ENCODE data around the gene EFNA4.

- no peak for TF ChIP-seq PRDM6 (tag by site-specific recombination; IDR thresholded peaks at IDR 0.05)
- TF ChIP-seq SP2 (tag by site-specific recombination; IDR thresholded peaks at IDR 0.05): no peak
- TF ChIP-seq ZBTB7A (tag by site-specific recombination; IDR thresholded peaks at IDR 0.05; ENCODE audit: low read depth): no peak
- no peak for TF ChIP-seq CTCF (tag by site-specific recombination; IDR thresholded peaks at IDR 0.05)
- no peak for TF ChIP-seq ZNF514 (tag by site-specific recombination; IDR thresholded peaks at IDR 0.05)
- no peak for TF ChIP-seq TSHZ1 (tag by site-specific recombination; IDR thresholded peaks at IDR 0.05; ENCODE audit: borderline replicate concordance)
- TF ChIP-seq ZNF19 (tag by site-specific recombination; IDR thresholded peaks at IDR 0.05; ENCODE audit: low read depth): no peak
Measured at GRCh38 chr1:155029513-155030242, 33.9 kb upstream of the EFNA4 start.
